Activated CD8-positive, alpha-beta T cell treated with anti-CD3 and anti-CD28 coated beads for 36 hours (primary cell): ENCODE data around the gene PPP2R2C. TPM values are rescaled to one million over a fixed set of nuclear protein-coding genes. Genes with fewer than 3 reads are reported as not detected.

ENCODE experiments used
- ATAC-seq: fragments of 200-7000 bp; cut with Tn5 transposase; one replicate; pipeline ENCODE4 v1.10.0; 2021; ENCODE audit warnings: mild to moderate bottlenecking, moderate library complexity
- CTCF ChIA-PET: fragments of 350-600 bp; sonication (Branson Sonifier 250); formaldehyde crosslinking; loops from one replicate; lab custom pipeline; 2021; ENCODE audit warnings: antibody characterized with exemption; lab: Charles Lee
- POLR2A ChIA-PET: fragments of 350-600 bp; sonication (Branson Sonifier 250); formaldehyde crosslinking; loops from one replicate; lab custom pipeline; 2021; ENCODE audit warnings: antibody characterized with exemption; lab: Charles Lee
- DNase-seq: peaks from one replicate; pipeline ENCODE4 v3.0.0-alpha.2; 2020
- H3K27ac Mint-ChIP-seq: one replicate; pipeline ENCODE4 v1.8.0; 2021; ENCODE audit warnings: mild to moderate bottlenecking, mixed read lengths
- H3K27me3 Mint-ChIP-seq: one replicate; pipeline ENCODE4 v1.8.0; 2021; ENCODE audit warnings: mixed read lengths
- H3K36me3 Mint-ChIP-seq: one replicate; pipeline ENCODE4 v1.8.0; 2021; ENCODE audit warnings: low read depth, mixed read lengths
- H3K4me1 Mint-ChIP-seq: one replicate; pipeline ENCODE4 v1.8.0; 2021; ENCODE audit warnings: low read depth, mixed read lengths
- H3K4me3 Mint-ChIP-seq: one replicate; pipeline ENCODE4 v1.8.0; 2021; ENCODE audit warnings: mild to moderate bottlenecking, moderate library complexity, mixed read lengths
- H3K9me3 Mint-ChIP-seq: one replicate; pipeline ENCODE4 v1.8.0; 2021; ENCODE audit warnings: mixed read lengths
- CTCF ChIP-seq: fragments of 200-600 bp; IDR thresholded peaks from one replicate; pipeline ENCODE4 v1.8.0; 2022; ENCODE audit warnings: antibody characterized with exemption, mild to moderate bottlenecking
- intact Hi-C: fragments of 100-400 bp; cut with micrococcal nuclease; formaldehyde crosslinking; loops from one replicate; pipeline ENCODE4 v1.10.0; 2022
- total RNA-seq, 2 experiments: library from RNA; stranded (reverse); gene quantifications; one replicate each; pipeline ENCODE4 v1.2.3, GENCODE V29; 2021

Gene PPP2R2C
- total RNA-seq, 2 experiments from 2014 or later: not detected

DNA sequence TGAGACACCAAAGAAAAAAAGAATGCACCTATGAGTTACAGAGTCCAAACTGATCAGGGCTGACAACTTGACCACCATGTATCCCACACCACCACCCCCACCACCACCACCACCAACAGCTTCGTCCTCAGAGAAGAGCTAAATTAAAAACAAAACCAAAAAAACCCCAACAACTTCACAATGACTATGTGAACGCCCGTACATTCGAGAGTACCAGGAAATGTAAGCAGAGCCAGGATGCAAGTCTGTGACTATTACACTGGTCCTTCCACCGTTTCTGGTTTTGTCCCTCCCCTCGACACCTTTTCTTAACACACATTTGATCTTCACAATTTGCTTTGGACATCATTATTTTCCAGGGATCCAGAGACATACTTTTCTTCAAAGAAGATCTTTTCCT lies 151.8 kb downstream of the PPP2R2C start:
- intact Hi-C loops: no loop called here
- ChIA-PET CTCF (interaction anchor here (1.3 to 2.5 kb wide), 2 partner anchors 11 to 70 kb away, joined by 3 to 8 read pairs; no protein-coding TSS in a partner anchor), POLR2A (no interaction called here)
- no peak overlapping the region for H3K4me3 Mint-ChIP-seq
- no peaks in the 10 kb centered on the region for H3K36me3 Mint-ChIP-seq
- H3K27me3 Mint-ChIP-seq: peaks cover 22% of the 10 kb centered on the region
- H3K9me3 Mint-ChIP-seq: no peaks in the 10 kb centered on the region
- peaks cover 5% of the 10 kb centered on the region for H3K4me1 Mint-ChIP-seq
- no peak overlapping the region for H3K27ac Mint-ChIP-seq
- ATAC-seq: no peak
- no peak for DNase-seq
- no peak for TF ChIP-seq CTCF

- no peaks in the 10 kb centered on the region for H3K9me3 Mint-ChIP-seq
- H3K27me3 Mint-ChIP-seq: peaks cover 20% of the 10 kb centered on the region
- H3K36me3 Mint-ChIP-seq: no peaks in the 10 kb centered on the region
- H3K4me3 Mint-ChIP-seq: no peak overlapping the region
- no peak overlapping the region for H3K27ac Mint-ChIP-seq
- TF ChIP-seq CTCF: no peak
- DNase-seq (no peak), ATAC-seq (no peak)
- CTCF ChIA-PET: interaction anchor here (1.3 to 2.5 kb wide), 2 partner anchors 12 to 69 kb away, joined by 3 to 8 read pairs; no protein-coding TSS in a partner anchor
- intact Hi-C loops: no loop called here
- peaks cover 5% of the 10 kb centered on the region for H3K4me1 Mint-ChIP-seq
- POLR2A ChIA-PET: no interaction called here
Measured at GRCh38 chr4:6319530-6320150, 152.8 kb downstream of the PPP2R2C start.

DNA sequence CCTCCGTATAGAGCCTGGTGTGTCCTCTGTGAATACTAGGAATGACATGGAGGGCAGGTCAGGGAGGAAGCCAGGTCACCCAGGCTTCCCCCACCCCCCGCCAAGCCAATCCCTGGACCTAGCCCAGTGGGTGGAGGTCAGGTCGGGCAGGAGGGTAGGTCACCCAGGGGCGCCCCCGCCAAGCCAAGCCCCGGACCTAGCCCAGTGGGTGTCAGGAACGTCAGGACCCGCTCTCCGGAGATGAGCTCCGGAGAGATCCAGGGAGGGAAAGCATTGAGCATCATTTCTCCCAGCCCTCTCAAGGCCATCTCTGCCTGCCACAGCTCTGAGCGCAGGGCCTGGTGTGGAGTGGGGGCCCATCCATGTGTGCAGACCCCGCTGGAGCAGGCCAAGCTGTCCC lies 154.2 kb downstream of the PPP2R2C start:
- Mint-ChIP-seq H3K4me3 (no peak overlapping the region), H3K4me1 (peaks cover 5% of the 10 kb centered on the region), H3K36me3 (no peaks in the 10 kb centered on the region), H3K9me3 (no peaks in the 10 kb centered on the region), H3K27ac (no peak overlapping the region), H3K27me3 (peaks cover 19% of the 10 kb centered on the region)
- ATAC-seq (no peak), DNase-seq (no peak)
- no peak for TF ChIP-seq CTCF
- intact Hi-C loops: no loop called here
- ChIA-PET POLR2A (no interaction called here), CTCF (no interaction called here)

- no peaks in the 10 kb centered on the region for H3K36me3 Mint-ChIP-seq
- H3K9me3 Mint-ChIP-seq: no peaks in the 10 kb centered on the region
- intact Hi-C loops: no loop called here
- H3K27ac Mint-ChIP-seq: no peak overlapping the region
- ATAC-seq: no peak
- DNase-seq: no peak
- peaks cover 17% of the 10 kb centered on the region for H3K27me3 Mint-ChIP-seq
- POLR2A ChIA-PET: no interaction called here
- H3K4me3 Mint-ChIP-seq: no peak overlapping the region
- peaks cover 5% of the 10 kb centered on the region for H3K4me1 Mint-ChIP-seq
- CTCF ChIA-PET: interaction anchor here (1.0 to 2.4 kb wide), 5 partner anchors 11 to 67 kb away, joined by 3 to 8 read pairs (median 5); no protein-coding TSS in a partner anchor
- no peak for TF ChIP-seq CTCF
Measured at GRCh38 chr4:6316461-6317003, 155.9 kb downstream of the PPP2R2C start.

GRCh38 chr4:6313216-6313615 lies 159.2 kb downstream of the PPP2R2C start:
- no peak for TF ChIP-seq CTCF
- POLR2A ChIA-PET: no interaction called here
- ATAC-seq: no peak
- H3K4me1 Mint-ChIP-seq: peaks cover 4% of the 10 kb centered on the region
- DNase-seq: no peak
- H3K27ac Mint-ChIP-seq: no peak overlapping the region
- H3K27me3 Mint-ChIP-seq: peaks cover 30% of the 10 kb centered on the region
- CTCF ChIA-PET: interaction anchor here (1.4 kb wide), 1 partner anchor 62 kb away, joined by 3 read pairs; no protein-coding TSS in a partner anchor
- H3K9me3 Mint-ChIP-seq: peaks cover 4% of the 10 kb centered on the region
- no peaks in the 10 kb centered on the region for H3K36me3 Mint-ChIP-seq
- H3K4me3 Mint-ChIP-seq: no peak overlapping the region
- intact Hi-C loops: no loop called here
